ENCODE data around the gene CPLANE1. TPM values are rescaled to one million over a fixed set of nuclear protein-coding genes. Genes with fewer than 3 reads are reported as not detected.

The CPLANE1 gene
- total RNA-seq, 1 experiment from 2014 or later = 3.5 TPM

GRCh38 chr5:37234288-37234687 lies 14.9 kb downstream of the CPLANE1 start:
- no peak overlapping the region for H3K4me3 ChIP-seq (replicated peaks in 1 of 2; ENCODE audit: low read depth in 1 of 2, low read length in 2 of 2)
- H3K9me3 ChIP-seq (ENCODE audit: control insufficient read depth in 1 of 2, insufficient read depth in 1 of 2, low read depth in 1 of 2, low read length in 2 of 2) = no peaks in the 10 kb centered on the region
- ChIA-PET POLR2A (no interaction called here), CTCF (no interaction called here), RAD21 (ENCODE audit: low non-redundant PET in 1 of 2, low total read pairs in 2 of 2, uncharacterized antibody in 2 of 2, unreplicated experiment in 2 of 2) (no interaction called here)
- DNase-seq (ENCODE audit: low read depth, low spot score) = no peak
- no peak for ATAC-seq
- BruUV-seq (replicated peaks) = no TSS peak
- TF ChIP-seq JUND (IDR thresholded peaks at IDR 0.05) (no peak), SRF (IDR thresholded peaks at IDR 0.05; ENCODE audit: low read depth) (no peak), CEBPB (IDR thresholded peaks at IDR 0.05; ENCODE audit: low read depth) (no peak), TCF7L2 (IDR thresholded peaks at IDR 0.05; ENCODE audit: borderline replicate concordance, extremely low read depth, insufficient read depth, insufficient read length) (no peak), RAD21 (IDR thresholded peaks at IDR 0.05; ENCODE audit: low read depth) (no peak)
- H3K9ac ChIP-seq (ENCODE audit: low read length) = no peak overlapping the region
- no peak overlapping the region for H2AFZ ChIP-seq (ENCODE audit: low read depth, low read length, poor library complexity, severe bottlenecking)
- intact Hi-C loops (cut with micrococcal nuclease) = no loop called here
- H3K9me2 ChIP-seq (ENCODE audit: insufficient read depth) = no peaks in the 10 kb centered on the region
- no peak overlapping the region for H3K4me2 ChIP-seq (ENCODE audit: low read length)
- no peaks in the 10 kb centered on the region; the same call in 1 of the 2 replicates for H4K20me1 ChIP-seq (ENCODE audit: insufficient read depth)
- H3K27ac ChIP-seq (ENCODE audit: low read depth, low read length) = no peak overlapping the region
- H3K27me3 ChIP-seq (ENCODE audit: insufficient read depth, low read length) = no peaks in the 10 kb centered on the region
- H3K79me2 ChIP-seq (ENCODE audit: insufficient read depth, low read length) = no peaks in the 10 kb centered on the region
- H3K4me1 ChIP-seq (ENCODE audit: control insufficient read depth in 1 of 2, insufficient read depth in 2 of 2, low read length in 2 of 2) = no peaks in the 10 kb centered on the region
- peaks cover 2 to 3% of the 10 kb centered on the region in 2 experiments; a peak in 2 of 4 replicates for H3K36me3 ChIP-seq (ENCODE audit: control insufficient read depth in 1 of 2, insufficient read depth in 2 of 2, low read length in 2 of 2)

DNA sequence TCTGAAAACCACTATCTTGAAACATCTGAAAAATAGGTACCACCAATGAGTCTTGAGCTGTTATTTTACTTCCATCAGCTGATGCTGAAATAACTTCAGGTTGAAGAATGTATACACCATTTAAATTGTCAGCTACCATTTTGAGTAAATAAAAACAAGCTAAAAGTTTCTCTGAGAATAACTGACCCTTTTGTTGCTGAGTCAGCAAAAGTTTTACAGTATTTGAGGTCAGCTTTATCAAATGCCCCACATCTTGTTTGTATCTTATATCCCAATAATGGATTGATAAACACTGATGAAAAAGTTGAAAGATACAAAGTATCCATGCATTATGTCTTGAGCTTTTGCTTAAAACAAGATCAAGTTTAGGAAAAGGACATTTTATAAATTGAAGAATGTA lies 22.8 kb downstream of the CPLANE1 start:
- Histone ChIP-seq H3K79me2 (ENCODE audit: insufficient read depth, low read length) (no peaks in the 10 kb centered on the region), H3K9me3 (ENCODE audit: control insufficient read depth in 1 of 2, insufficient read depth in 1 of 2, low read depth in 1 of 2, low read length in 2 of 2) (no peaks in the 10 kb centered on the region), H4K20me1 (ENCODE audit: insufficient read depth) (no peaks in the 10 kb centered on the region), H3K4me3 (replicated peaks in 1 of 2; ENCODE audit: low read depth in 1 of 2, low read length in 2 of 2) (no peak overlapping the region), H3K4me1 (ENCODE audit: control insufficient read depth in 1 of 2, insufficient read depth in 2 of 2, low read length in 2 of 2) (no peaks in the 10 kb centered on the region), H3K36me3 (ENCODE audit: control insufficient read depth in 1 of 2, insufficient read depth in 2 of 2, low read length in 2 of 2) (peaks cover 0 to 2% of the 10 kb centered on the region in 2 experiments; a peak in 1 of 4 replicates), H3K4me2 (ENCODE audit: low read length) (no peak overlapping the region), H3K9ac (ENCODE audit: low read length) (no peak overlapping the region), H2AFZ (ENCODE audit: low read depth, low read length, poor library complexity, severe bottlenecking) (no peak overlapping the region), H3K27me3 (ENCODE audit: insufficient read depth, low read length) (no peaks in the 10 kb centered on the region), H3K27ac (ENCODE audit: low read depth, low read length) (no peak overlapping the region), H3K9me2 (ENCODE audit: insufficient read depth) (no peaks in the 10 kb centered on the region)
- CTCF ChIA-PET = no interaction called here
- BruUV-seq (replicated peaks) = no TSS peak
- POLR2A ChIA-PET = no interaction called here
- DNase-seq (ENCODE audit: low read depth, low spot score) = no peak
- intact Hi-C loops (cut with micrococcal nuclease) = no loop called here
- ATAC-seq = no peak
- TF ChIP-seq RAD21 (IDR thresholded peaks at IDR 0.05; ENCODE audit: low read depth) (no peak), ATF3 (IDR thresholded peaks at IDR 0.05) (no peak)
- RAD21 ChIA-PET (ENCODE audit: low non-redundant PET in 1 of 2, low total read pairs in 2 of 2, uncharacterized antibody in 2 of 2, unreplicated experiment in 2 of 2) = no interaction called here

Data from HCT116 (cell line).